ENCODE results near the gene KRT38.

- TF ChIP-seq CTCF (conservative IDR thresholded peaks at IDR 0.05; ENCODE audit: low read depth, low read length) (no peak), EZH2 (IDR thresholded peaks at IDR 0.05; ENCODE audit: low read length, unreplicated experiment) (no peak)
Observed at GRCh38 chr17:41463746-41464145, 23.0 kb upstream of the KRT38 start.

Data from PC-3 (cell line).